BLaER1 treated with 17β-estradiol and CSF1 and Interleukin-3, amounts not matched to agents 10 nM and 100 nM (cell line): ENCODE results near the gene CAMK2A.
A peak's percentile ranks its signal among the peaks of the same experiment; 100 is the strongest.

ENCODE experiments used
- H3K27ac ChIP-seq, 11 experiments: shearing (Covaris generic); formaldehyde crosslinking; 2 replicates each; pipeline ENCODE4 v1.8.1; 2022
- H3K27me3 ChIP-seq, 11 experiments: shearing (Covaris generic); formaldehyde crosslinking; 2 replicates each; pipeline ENCODE4 v1.8.1; 2022
- H3K36me3 ChIP-seq, 11 experiments: shearing (Covaris generic); formaldehyde crosslinking; 2 replicates each; pipeline ENCODE4 v1.8.1; 2022
- H3K4me1 ChIP-seq, 10 experiments: shearing (Covaris generic); formaldehyde crosslinking; 2 replicates each; pipeline ENCODE4 v1.8.1; 2022
- H3K4me2 ChIP-seq, 11 experiments: shearing (Covaris generic); formaldehyde crosslinking; 2 replicates each; pipeline ENCODE4 v1.8.1; 2022
- H3K4me3 ChIP-seq, 10 experiments: shearing (Covaris generic); formaldehyde crosslinking; 2 replicates each; pipeline ENCODE4 v1.8.1; 2022
- H3K9ac ChIP-seq, 11 experiments: shearing (Covaris generic); formaldehyde crosslinking; 2 replicates each; pipeline ENCODE4 v1.8.1; 2022
- H3K9me3 ChIP-seq, 11 experiments: shearing (Covaris generic); formaldehyde crosslinking; replicated peaks in 1 of 11; 2 replicates each; pipeline ENCODE4 v1.8.1; 2022
- H4K20me1 ChIP-seq, 11 experiments: shearing (Covaris generic); formaldehyde crosslinking; 2 replicates each; pipeline ENCODE4 v1.8.1; 2022
- Cebpa-rat ChIP-seq, 11 experiments: shearing (Covaris generic); IDR thresholded peaks; 2 replicates each; pipeline ENCODE4 v1.8.1; 2022

Gene CAMK2A

GRCh38 chr5:150298701-150299451 lies 9.3 kb upstream of the CAMK2A start:
- TF ChIP-seq Cebpa-rat (IDR thresholded peaks at IDR 0.05): no peak
- H3K27ac ChIP-seq: no peak overlapping the region

GRCh38 chr5:150297934-150298595 lies 8.5 kb upstream of the CAMK2A start:
- Histone ChIP-seq H3K4me2 (no peak overlapping the region), H4K20me1 (no peaks in the 10 kb centered on the region), H3K27ac (no peak overlapping the region), H3K27me3 (peaks cover 13 to 21% (median 15%) of the 10 kb centered on the region in 11 experiments), H3K4me1 (peaks cover 20 to 25% (median 24%) of the 10 kb centered on the region in 10 experiments), H3K4me3 (no peak overlapping the region), H3K9me3 (no peaks in the 10 kb centered on the region), H3K36me3 (no peaks in the 10 kb centered on the region), H3K9ac (no peak overlapping the region)
- no peak for TF ChIP-seq Cebpa-rat (IDR thresholded peaks at IDR 0.05)

More at GRCh38 chr5:150298701-150299451, 9.3 kb upstream of the CAMK2A start:
- H3K4me3 ChIP-seq: no peak overlapping the region
- no peak overlapping the region for H3K9ac ChIP-seq
- H3K27me3 ChIP-seq: peaks cover 16 to 29% (median 22%) of the 10 kb centered on the region in 11 experiments
- H3K36me3 ChIP-seq: no peaks in the 10 kb centered on the region
- H3K4me2 ChIP-seq: no peak overlapping the region
- H3K4me1 ChIP-seq: peaks cover 12 to 17% (median 16%) of the 10 kb centered on the region in 10 experiments
- H3K9me3 ChIP-seq: no peaks in the 10 kb centered on the region
- H4K20me1 ChIP-seq: no peaks in the 10 kb centered on the region

DNA sequence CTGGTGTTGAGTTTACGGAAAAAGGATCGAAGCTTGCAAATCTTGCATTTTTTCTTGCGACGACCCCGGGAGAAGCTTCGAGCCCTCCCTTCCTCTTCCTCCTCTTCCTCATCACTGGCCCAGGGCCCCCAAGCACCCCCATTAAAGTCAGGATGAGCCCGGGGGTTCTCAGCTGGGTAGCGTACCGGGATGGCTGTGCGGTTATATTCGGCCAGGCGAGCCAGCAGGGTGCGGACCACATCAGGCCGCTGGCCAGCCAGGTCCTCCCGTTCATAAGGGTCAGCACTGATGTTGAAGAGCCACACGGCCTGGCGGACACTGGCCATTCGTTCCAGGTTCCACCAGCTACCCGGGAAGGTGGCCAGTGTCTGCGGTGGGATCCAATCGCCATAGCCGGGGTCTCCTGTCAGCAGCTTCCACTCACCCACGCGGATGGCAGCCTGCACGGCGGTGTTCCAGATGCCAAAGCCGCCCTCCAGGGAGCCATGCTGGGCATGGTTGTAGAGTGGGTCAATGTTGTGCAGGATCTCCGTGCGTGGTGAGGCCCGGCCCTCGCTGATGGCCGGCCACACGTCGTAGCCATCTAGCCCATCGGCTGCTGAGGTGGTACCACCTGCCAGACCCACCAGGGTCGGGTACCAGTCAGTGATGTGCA lies 7.8 kb upstream of the CAMK2A start:
- Histone ChIP-seq H3K36me3 (no peaks in the 10 kb centered on the region), H4K20me1 (no peaks in the 10 kb centered on the region), H3K27ac (no peak overlapping the region), H3K4me2 (no peak overlapping the region), H3K27me3 (peaks cover 6 to 14% (median 8%) of the 10 kb centered on the region in 11 experiments), H3K4me3 (no peak overlapping the region), H3K9me3 (no peaks in the 10 kb centered on the region), H3K9ac (no peak overlapping the region), H3K4me1 (peaks cover 27 to 32% (median 31%) of the 10 kb centered on the region in 10 experiments)
- TF ChIP-seq Cebpa-rat (IDR thresholded peaks at IDR 0.05): no peak

DNA sequence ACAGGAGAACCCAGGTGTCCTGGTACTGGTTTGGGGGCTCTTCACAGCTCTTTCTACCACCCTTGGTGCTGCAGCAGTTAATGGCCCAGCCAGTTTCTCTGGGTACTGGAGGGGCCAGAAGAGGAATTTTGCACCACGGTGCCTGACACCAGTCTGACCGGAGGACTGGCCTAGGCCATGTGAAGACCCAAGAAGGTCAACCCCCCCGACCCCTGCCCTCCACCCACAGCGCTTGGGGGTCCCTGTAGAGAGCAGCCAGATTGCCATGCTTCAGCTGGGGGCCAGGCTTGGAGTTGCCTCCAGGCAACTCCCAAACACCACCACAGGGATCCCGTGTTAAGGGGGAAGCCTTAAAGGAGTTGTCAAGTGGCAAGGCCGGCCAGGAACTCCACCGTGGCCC lies 6.9 kb upstream of the CAMK2A start:
- Histone ChIP-seq H4K20me1 (no peaks in the 10 kb centered on the region), H3K27ac (no peak overlapping the region), H3K4me3 (no peak overlapping the region), H3K9ac (no peak overlapping the region), H3K36me3 (no peaks in the 10 kb centered on the region), H3K27me3 (peaks cover 0 to 5% (median 0%) of the 10 kb centered on the region in 11 experiments; a peak in 6 of 22 replicates), H3K9me3 (no peaks in the 10 kb centered on the region), H3K4me2 (no peak overlapping the region), H3K4me1 (peaks cover 35 to 41% (median 40%) of the 10 kb centered on the region in 10 experiments)
- TF ChIP-seq Cebpa-rat (IDR thresholded peaks at IDR 0.05): no peak

GRCh38 chr5:150295741-150296486 lies 6.3 kb upstream of the CAMK2A start:
- no peak for TF ChIP-seq Cebpa-rat (IDR thresholded peaks at IDR 0.05)
- Histone ChIP-seq H4K20me1 (no peaks in the 10 kb centered on the region), H3K4me1 (peaks cover 38 to 46% (median 46%) of the 10 kb centered on the region in 10 experiments), H3K27ac (no peak overlapping the region), H3K9ac (no peak overlapping the region), H3K4me3 (no peak overlapping the region), H3K9me3 (no peaks in the 10 kb centered on the region), H3K27me3 (no peaks in the 10 kb centered on the region), H3K36me3 (no peaks in the 10 kb centered on the region), H3K4me2 (peak overlapping the region in 1 of 11 experiments; percentile 64; a peak in 1 of 22 replicates)

DNA sequence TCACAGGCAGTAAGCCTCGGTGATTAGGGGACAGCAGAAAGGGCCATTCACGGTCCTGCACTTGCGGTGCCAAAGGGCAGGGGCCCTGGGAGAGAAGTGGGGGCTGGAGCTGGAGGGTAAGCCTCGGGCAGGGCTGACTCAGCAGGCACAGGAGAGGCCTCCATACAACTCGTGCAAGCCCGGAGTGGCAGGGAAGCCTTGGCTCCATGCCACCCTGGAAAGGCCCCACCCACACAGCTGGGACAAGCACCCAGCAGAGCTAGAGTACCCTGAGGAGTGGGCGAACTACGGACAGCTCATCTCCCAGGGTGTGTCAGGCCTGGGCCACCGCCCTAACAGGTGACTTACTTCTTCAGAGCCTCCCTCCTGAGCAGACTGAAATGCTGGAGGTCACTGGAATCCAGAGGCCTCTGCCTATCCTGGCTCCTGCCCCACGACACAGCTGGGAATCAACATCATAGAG lies 5.6 kb upstream of the CAMK2A start:
- Histone ChIP-seq H3K4me3 (no peak overlapping the region), H3K4me2 (peak overlapping the region; percentile 64 to 99 (median 90); a peak in 19 of 22 replicates), H3K36me3 (no peaks in the 10 kb centered on the region), H3K4me1 (peaks cover 38 to 53% (median 46%) of the 10 kb centered on the region in 10 experiments), H3K9me3 (no peaks in the 10 kb centered on the region), H4K20me1 (no peaks in the 10 kb centered on the region), H3K9ac (no peak overlapping the region), H3K27me3 (no peaks in the 10 kb centered on the region), H3K27ac (peak overlapping the region in 2 of 11 experiments; percentile 17 to 68; a peak in 2 of 22 replicates)
- no peak for TF ChIP-seq Cebpa-rat (IDR thresholded peaks at IDR 0.05)

DNA sequence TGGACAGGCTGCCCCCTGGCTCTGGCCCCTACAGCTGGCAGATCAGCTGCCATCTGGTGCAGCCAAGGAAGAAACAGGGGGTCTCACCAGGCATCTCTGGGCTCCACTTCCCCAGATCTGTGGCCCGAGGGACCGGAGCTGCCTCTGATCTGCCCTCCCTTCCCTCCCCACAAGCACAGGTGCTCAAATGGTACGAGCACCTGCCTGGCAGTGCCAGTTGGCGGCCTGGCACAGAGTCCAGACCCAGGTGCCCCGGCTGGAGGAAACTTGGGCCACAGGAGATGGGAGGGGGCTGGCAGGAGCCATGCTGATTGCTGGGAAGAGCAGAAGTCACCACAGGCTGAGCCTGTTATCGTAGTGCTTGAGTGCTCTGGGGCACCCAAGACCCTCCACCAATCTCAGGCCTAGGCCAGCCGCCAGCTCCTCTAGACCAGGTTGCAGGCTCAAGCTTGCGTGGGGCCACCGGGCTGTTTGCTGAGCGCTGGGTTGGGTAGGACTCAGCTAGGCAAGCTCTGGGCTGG lies 5.0 kb upstream of the CAMK2A start:
- no peak for TF ChIP-seq Cebpa-rat (IDR thresholded peaks at IDR 0.05)
- Histone ChIP-seq H3K4me1 (peaks cover 38 to 59% (median 46%) of the 10 kb centered on the region in 10 experiments), H4K20me1 (no peaks in the 10 kb centered on the region), H3K4me2 (peak overlapping the region; percentile 64 to 99 (median 90)), H3K4me3 (no peak overlapping the region), H3K27ac (peak overlapping the region in 2 of 11 experiments; percentile 68 to 77; a peak in 2 of 22 replicates), H3K9me3 (no peaks in the 10 kb centered on the region), H3K36me3 (no peaks in the 10 kb centered on the region), H3K9ac (no peak overlapping the region), H3K27me3 (no peaks in the 10 kb centered on the region)
